ENCODE data around the gene LPP.

- TF ChIP-seq FOXK2 (IDR thresholded peaks at IDR 0.05) (no peak), PKNOX1 (IDR thresholded peaks at IDR 0.05) (no peak), ARNT (IDR thresholded peaks at IDR 0.05) (no peak), HDGF (IDR thresholded peaks at IDR 0.05; ENCODE audit: borderline replicate concordance) (no peak), LEF1 (IDR thresholded peaks at IDR 0.05; ENCODE audit: borderline replicate concordance) (no peak), FOXM1 (IDR thresholded peaks at IDR 0.05; ENCODE audit: borderline replicate concordance) (no peak), ZNF384 (IDR thresholded peaks at IDR 0.05) (no peak), FOXA1 (IDR thresholded peaks at IDR 0.05) (no peak), CTBP1 (IDR thresholded peaks at IDR 0.05; ENCODE audit: borderline replicate concordance) (no peak), SP1 (IDR thresholded peaks at IDR 0.05) (no peak)
Observed at GRCh38 chr3:188215129-188215528, 61.2 kb downstream of the LPP start.
